GM19328 (cell line): Measurements from ENCODE around the gene BORCS8.
"Not testable (repeated sequence)": the region's sequence is repeated elsewhere in the genome, so short reads cannot be mapped to it uniquely, and the experiment has no call there.

Source experiments
- ATAC-seq: cut with Tn5 transposase; IDR thresholded peaks from one replicate; pipeline ENCODE4 v1.9.1; 2021; ENCODE audit warnings: mild to moderate bottlenecking, moderate library complexity; ENCODE audit not compliant: unreplicated experiment

BORCS8 gene

GRCh38 chr19:19192078-19192882, at the start of gene BORCS8, which contains the start of gene RFXANK:
Gene BORCS8, minus strand, starts transcription at chr19:19192152. Its CDS starts 35 bp downstream, at chr19:19192117.
Gene RFXANK, plus strand, starts transcription at chr19:19192258. Its CDS starts 1,689 bp downstream, at chr19:19193947.
- ATAC-seq = peak; percentile 82

GRCh38 chr19:19240476-19240875, 48.5 kb upstream of the BORCS8 start:
- ATAC-seq = no peak

GRCh38 chr19:19239675-19240074, 47.7 kb upstream of the BORCS8 start:
- ATAC-seq = no peak

- ATAC-seq = no peak
These were observed 46.4 kb upstream of the BORCS8 start for GRCh38 chr19:19238126-19238894.

GRCh38 chr19:19236173-19236572, 44.2 kb upstream of the BORCS8 start:
- ATAC-seq = no peak

- no peak for ATAC-seq
These were observed 42.4 kb upstream of the BORCS8 start for GRCh38 chr19:19234220-19234816.

- ATAC-seq = no peak
These were observed 40.3 kb upstream of the BORCS8 start for GRCh38 chr19:19232261-19232721.

GRCh38 chr19:19230999-19231398, 39.0 kb upstream of the BORCS8 start:
- no peak for ATAC-seq

GRCh38 chr19:19229701-19230100, 37.7 kb upstream of the BORCS8 start:
- no peak for ATAC-seq

- ATAC-seq = no peak
These were observed 35.3 kb upstream of the BORCS8 start for GRCh38 chr19:19227217-19227616.

GRCh38 chr19:19226663-19227062, 34.7 kb upstream of the BORCS8 start:
- ATAC-seq = no peak

GRCh38 chr19:19226204-19226603, 34.3 kb upstream of the BORCS8 start:
- no peak for ATAC-seq

GRCh38 chr19:19224852-19225494, 33.0 kb upstream of the BORCS8 start:
- ATAC-seq = no peak

GRCh38 chr19:19224150-19224851, 32.3 kb upstream of the BORCS8 start:
- no peak for ATAC-seq

GRCh38 chr19:19223636-19224035, 31.7 kb upstream of the BORCS8 start:
- ATAC-seq = no peak

GRCh38 chr19:19223060-19223459, 31.1 kb upstream of the BORCS8 start:
- no peak for ATAC-seq

- not testable (repeated sequence) for ATAC-seq
These were observed 29.0 kb upstream of the BORCS8 start for GRCh38 chr19:19221000-19221399.

- no peak for ATAC-seq
These were observed 27.0 kb upstream of the BORCS8 start for GRCh38 chr19:19218911-19219310.

- ATAC-seq = no peak
These were observed 25.1 kb upstream of the BORCS8 start for GRCh38 chr19:19217099-19217498.

- no peak for ATAC-seq
These were observed 23.8 kb upstream of the BORCS8 start for GRCh38 chr19:19215792-19216191.
